Putamen (tissue), 1 donor: ENCODE data around the gene TLL2.

Experiments used
- DNase-seq: peaks from one replicate; pipeline ENCODE4 v3.0.0-alpha.2; 2016; ENCODE audit warnings: low spot score

TLL2 gene

DNA sequence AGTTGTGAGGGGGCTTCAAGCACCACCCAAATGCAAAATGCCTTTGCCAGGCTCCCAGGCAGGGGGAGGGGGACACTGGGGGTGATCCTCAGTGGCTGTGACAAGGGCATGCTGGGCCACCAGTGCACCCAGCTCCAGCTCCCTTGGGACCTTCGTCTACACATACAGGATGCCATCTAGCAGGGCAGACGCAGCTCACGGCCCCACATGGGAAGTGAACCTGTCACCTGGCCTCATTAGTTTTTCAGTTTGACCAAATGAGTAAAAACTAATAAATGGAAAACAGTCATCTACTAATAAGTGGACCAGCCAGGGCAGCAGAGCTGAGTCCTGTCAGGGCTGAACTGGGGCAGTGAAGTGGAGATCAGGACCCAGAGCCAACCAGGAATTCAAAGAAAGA is 50.2 kb downstream of the TLL2 start:
- DNase-seq, result no peak

DNA sequence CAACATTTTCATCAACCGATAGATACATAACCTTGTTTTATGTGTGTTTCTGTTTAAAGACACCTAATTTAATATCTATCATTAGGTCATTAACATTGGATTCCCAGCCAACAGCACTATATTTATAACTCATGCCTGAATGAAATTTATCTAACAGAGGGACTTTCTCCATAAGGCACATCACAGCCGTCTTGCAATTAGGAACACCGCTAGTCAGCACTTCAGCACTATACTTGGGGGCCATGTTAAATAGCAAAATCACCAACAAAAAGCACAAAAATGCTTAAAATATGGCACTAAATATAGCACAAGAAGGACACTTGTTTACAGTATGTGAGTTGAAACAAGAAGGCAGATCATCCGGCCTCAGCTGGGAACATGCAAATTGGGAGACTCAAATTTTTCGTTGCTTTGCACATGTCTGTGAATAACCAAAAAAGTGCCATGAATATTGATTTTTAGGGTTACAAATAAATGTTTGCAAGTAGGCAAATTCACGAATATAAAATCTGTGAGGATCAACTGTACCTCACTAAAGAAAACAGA is 51.0 kb downstream of the TLL2 start:
- DNase-seq, result no peak

DNA sequence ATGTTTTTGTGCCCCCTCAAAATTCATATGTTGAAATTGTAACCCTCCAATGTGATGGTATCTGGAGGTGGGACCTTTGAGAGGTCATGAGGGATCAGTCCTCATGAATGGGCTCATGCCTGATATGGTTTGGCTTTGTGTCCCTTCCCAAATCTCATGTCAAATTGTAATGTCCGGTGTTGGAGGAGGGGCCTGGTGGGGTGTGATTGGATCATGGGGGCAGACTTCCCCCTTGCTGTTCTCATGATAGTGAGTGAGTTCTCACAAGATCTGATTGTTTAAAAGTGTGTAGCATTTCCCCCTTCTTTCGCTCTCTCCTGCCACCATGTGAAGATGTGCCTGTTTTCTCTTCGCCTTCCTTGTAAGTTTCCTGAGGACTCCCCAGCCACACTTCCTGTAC is 53.4 kb downstream of the TLL2 start:
- no peak for DNase-seq

DNA sequence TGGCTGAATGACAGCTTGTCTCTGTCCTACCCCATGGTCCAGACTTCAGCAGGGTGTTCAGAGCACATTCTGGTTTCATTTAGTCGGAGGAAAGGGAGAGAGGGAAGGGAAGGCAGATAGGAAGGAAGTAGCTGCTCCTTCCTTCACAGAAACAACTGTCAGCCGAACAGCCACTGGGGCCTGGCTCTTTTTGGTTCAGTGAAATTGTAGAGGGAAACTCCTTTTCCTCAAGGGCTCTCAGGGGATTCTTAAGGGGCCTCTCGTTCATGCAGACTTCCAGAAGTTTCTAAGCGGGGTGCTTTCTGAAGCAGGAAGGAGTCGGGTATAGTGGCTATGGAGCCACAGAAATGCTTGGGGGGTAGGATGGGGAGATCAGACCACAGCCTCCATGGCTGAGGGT is 56.4 kb downstream of the TLL2 start:
- DNase-seq, result no peak

DNA sequence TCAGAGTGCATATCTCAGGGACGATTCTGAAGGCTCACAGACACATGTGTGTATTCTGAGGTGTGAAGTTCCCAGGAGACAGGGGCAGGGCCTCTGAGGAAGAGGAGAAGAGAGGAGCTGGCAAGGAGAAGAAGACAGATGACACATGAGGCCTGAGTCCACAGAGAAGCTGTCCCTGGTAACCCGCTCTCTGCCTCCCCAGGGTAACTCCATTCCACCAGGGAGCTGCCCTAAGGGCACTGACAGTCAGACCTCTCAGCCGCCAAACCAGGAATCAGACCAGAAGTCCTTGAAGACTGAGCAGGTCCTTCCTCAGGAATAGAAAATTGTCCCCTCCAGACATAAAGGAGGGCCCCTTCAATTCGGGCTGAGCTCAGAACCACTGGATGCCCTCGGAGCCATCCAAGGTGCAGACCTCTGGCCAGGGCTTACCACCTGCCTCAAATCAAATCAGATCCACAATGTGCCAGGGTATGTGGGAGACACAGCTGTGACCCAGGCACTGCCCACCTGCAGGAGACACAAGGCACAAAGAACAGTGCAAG is 57.4 kb downstream of the TLL2 start:
- no peak for DNase-seq

DNA sequence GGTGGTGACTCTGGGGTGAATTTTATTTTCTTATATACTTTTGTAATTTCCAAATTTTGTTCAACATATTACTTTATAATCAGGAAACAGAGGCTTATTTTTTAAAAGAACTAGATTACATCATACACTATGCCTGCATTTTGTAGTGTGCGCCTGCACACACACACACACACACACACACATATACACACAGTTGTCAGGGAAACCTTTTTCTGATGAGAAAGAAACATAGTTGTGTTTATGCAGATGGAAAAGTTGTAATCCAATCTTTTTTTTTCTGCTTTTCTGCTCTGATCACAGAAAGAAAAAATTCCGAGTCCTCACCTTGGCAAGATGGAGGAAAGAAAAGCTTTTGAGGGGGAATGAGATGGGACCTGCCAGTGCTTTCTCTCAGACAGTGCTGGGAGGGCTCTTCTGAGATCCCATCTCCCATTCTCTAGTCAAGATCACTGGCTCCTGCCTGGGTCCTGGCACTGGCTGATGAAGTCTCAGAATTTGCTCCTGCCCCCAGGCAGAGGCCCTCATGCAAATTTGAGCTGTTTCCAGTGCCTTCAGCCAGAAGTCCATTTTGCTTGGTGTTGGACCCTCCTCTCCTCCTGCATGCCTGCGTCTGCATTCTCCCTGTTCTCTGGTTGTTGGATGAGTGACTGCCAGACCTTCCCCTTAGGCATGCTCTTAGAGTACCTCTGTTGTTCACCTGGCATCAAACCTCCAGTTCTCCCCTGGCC is 59.7 kb downstream of the TLL2 start:
- DNase-seq, result no peak

DNA sequence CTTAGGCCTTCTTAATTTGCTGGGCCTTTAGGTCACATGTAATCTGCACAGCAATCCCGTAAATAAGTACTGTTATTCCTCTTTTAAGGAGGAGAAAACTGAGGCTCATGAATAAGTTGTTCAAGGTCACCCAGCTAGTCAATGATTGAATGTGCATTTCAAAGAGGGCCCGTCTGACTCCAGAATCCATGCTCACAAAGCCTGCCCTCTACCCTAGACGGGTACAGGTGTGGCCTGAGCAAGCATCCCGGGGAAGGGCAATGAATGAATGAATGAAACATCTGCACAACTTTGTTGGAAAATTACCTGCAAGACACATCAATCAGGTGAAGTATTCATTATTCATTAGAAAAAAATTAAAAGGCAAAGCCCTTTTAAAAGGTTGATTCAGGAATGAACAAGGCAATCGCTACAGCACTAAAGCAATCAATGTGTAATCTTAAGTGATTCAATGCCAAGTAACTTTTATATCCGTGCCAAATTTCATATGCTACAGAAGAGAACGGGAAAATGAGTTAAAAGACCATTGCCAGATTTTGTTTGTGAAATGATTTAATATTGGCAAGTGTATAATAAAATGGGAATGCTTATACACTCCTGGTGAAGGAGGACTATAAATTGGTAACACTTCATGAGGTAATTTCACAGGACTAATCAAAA is 61.1 kb downstream of the TLL2 start:
- no peak for DNase-seq

DNA sequence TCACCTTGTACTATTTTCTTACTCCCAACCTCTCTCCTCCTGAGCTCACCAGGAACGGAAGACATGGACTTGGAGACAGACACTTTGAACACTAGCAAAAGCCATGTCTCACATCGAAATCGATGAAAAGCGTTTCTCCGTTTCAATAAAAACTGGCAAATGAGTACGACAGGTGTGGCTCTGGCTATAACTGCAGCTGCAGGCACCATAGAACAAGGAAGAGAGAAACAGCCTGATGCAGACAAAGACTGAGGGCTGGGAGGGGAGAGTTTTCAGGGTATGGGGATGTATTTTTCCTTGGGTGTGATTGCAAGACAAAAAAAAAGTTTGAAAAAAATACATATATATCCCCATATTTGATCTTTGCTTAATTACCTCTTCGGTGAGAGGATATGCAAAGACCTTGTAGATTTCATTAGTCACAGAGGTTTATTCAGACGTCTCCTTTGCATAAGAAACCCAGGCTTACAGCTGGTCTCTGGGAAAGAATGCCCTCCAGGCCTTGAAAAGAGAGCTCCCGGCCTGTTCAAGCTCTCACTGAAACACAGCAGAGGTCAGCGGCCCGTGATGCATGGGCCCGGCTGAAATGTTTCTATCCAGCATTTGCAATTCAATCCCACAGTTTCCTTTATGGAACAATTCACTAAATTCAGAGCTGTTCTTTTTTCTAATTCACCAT is 63.1 kb downstream of the TLL2 start:
- DNase-seq, result no peak

DNA sequence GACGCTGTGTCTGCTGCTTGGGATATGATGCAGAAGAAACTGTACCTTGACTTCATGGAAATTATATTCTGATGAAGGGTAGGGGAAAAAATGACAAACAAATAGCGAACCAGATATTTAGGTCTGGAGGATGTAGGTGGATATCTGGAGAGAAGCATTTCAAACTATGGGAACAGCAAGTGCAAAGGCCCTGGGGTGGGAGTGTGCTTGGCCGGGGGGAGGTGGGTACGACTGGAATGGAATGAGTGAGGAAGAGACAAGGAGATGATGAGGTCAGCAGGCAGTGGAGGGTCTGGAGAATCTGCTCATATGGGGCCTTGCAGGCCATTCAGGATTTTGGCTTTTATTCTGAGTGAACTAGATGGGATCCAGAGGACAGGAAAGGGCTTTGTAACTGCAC is 65.2 kb downstream of the TLL2 start:
- DNase-seq, result no peak

DNA sequence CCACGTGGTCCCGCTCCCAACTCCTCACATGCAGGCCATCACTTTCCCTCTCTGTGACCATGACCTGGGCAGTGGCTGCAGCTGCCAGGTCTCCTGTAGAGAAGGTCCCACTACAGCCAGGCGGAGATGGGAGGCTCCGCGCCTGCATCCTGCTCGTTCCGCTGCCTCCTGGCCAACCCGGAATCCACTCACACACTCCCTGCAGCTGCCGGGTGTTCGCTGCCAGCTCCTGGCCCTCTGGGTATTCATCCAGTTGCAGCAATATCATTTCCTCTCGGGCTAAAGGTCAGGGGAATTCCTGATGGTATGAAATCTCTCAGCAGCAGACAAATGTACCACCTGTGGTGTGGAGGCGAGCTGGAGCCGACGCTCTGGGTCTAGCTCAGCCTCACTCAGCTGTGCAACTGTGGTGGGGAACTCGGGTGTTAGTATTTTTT is 65.7 kb downstream of the TLL2 start:
- no peak for DNase-seq

DNA sequence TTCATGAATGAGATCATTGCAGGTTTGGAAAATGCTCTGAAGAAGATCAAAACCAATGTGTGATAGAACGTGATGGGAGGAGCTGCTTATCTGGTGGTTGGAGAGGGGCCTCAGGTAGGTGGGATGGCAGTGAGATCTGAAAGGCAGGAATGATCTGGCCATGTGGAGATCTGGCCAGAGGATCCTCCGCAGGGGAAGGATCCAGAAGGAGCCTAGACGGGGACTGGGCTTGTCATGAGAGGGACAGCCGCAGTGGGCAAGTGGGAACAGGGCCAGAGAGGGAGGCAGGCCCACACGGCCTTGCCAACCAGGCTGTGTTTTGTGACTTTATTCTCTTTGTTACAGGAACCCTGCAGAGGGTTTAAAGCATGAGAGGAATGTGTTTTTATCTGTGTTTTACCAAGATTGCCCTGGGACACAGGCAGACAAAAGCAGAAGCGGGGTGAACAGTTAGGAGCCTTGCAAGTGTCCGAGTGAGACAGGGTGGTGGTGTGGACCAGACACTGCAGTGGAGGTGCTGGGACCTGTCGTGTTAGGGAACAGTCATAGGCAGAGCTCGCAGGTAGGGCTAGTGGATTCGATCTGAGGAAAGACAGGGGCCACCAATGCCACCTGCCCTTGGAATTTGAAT is 66.6 kb downstream of the TLL2 start:
- no peak for DNase-seq

DNA sequence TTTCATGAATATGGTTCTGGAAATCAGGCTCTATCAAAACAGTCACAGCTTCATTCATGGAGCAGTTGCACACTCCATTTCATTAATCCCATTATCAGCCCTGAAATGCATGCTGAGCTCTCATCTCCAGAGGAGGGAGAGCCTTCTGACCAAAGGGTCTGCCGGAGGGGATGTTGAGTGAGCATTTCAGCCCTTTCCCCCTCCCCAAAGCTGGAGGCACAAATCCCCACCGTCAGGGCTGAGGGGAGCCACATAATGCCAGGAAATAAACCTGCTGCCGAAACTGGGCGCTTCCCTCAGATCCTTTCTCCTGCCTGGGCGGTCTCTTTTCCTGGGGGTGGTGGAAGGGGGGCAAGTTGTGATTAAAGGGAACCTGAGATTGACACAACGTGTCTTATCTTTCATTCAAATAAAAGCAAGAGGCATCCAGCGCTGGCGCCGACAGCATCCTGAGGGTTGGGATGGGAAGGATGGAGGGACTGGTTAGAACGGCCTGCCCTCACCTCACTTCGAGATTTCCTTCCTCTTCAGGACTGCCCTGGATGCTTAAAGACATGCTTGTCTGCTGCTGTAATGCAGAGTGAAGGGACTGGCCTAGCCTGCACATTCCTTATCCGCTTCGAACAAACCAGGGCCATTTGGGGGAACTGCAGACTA is 71.6 kb downstream of the TLL2 start:
- DNase-seq, result no peak

DNA sequence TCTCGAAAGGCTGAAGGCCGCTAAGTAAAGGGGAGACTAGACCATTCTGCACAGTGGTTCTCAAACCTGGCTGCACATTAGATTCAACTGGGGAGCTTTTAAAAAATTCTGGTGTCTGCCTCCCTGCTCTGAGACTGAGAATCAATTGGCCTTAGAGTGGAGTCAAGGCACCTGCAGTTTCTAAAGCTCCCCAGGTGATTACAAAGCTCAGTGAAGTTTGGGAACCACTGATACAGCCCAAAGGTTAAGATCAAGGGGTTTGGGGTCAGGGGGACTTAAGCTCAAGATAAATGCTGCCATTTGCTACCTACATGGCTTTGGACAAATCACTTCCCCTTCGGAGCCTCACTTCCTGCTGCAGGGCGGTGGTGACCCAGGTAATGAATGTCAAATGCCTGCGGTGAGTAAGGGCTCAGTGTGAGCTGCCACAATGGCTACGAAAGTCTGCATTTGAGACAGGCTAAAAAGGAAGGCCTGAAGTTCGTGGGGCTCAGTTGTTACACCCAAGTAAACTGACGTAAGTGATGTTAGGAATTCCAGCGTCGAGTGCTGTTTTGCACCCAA is 72.3 kb downstream of the TLL2 start:
- DNase-seq, result no peak

DNA sequence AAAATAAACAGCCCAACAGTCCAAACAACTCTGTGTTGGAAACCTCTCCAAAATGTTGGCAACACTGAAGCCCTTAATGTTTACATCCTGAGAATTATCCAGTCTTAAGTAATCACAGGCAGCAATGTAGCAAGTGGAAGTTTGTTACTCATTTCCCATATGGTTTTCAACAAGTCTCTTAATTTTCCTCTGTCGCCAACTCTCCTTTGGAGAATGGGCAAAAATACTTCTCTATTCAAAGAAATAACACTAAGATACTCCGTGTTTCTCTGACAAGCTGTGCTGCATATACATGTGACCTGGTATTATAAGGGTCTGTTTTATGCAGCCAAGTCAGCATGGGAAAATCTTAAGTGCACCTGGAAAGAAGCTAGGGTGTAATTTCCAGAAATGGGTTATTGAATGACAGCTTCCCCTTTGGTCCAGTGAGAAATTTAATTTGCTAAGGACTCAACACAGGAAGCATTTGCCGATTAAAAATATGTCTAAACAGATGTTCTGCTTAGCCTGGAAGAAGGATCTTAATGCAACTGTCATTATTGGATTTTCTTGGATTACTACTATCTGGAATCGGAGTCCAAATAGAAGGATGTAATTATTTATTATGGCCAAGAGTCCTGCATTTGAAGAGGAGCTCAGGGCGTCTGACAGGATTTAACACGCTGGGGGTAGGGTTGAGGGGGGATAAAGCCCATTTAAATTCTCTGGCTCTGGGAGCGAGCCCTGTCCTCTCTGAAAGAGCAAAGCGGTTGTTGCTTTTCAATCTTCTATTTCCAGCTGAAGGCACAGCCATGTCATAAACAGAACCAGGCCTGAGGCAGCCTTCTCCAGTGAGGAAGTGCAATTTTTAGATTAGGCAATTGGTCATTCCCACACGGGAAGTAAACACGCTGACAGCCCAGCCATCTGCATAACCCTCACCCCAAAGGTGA is 73.1 kb downstream of the TLL2 start:
- DNase-seq, result no peak

DNA sequence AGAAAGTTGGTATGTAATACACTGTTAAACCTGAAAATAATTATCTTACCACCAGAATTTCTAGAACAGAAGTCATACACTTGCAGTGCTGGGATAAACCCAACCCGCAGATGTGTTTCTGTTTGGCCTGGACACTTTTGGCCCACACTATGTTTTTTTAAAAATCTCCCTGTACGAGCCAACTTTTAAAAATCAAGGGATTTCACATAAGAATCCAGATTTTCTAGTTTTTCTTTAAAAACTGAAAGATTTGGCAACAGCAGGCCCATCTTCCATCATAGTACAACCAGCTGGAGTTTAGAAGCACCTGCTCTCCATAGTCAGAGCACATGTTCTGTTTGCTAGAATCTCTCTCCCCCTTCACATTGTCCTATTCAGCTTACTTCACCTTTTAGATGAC is 74.0 kb downstream of the TLL2 start:
- DNase-seq, result no peak

DNA sequence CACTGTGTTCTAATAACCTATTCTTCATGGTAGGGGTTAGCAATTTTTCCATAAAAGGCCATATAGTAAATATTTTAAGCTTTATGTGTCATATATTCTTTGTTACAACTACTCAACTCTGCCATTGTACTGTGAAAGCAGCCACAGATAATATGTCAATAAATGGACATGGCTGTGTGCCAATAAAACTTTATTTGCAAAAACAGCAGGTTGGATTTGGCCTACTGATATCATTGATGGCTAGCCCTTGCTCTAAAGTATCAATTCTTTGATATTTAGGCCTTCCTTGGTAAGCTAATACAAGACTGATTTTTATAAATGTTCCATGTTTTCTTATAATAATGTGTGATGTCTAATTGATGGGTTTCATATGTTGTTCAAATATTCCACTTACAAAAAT is 77.7 kb downstream of the TLL2 start:
- no peak for DNase-seq

DNA sequence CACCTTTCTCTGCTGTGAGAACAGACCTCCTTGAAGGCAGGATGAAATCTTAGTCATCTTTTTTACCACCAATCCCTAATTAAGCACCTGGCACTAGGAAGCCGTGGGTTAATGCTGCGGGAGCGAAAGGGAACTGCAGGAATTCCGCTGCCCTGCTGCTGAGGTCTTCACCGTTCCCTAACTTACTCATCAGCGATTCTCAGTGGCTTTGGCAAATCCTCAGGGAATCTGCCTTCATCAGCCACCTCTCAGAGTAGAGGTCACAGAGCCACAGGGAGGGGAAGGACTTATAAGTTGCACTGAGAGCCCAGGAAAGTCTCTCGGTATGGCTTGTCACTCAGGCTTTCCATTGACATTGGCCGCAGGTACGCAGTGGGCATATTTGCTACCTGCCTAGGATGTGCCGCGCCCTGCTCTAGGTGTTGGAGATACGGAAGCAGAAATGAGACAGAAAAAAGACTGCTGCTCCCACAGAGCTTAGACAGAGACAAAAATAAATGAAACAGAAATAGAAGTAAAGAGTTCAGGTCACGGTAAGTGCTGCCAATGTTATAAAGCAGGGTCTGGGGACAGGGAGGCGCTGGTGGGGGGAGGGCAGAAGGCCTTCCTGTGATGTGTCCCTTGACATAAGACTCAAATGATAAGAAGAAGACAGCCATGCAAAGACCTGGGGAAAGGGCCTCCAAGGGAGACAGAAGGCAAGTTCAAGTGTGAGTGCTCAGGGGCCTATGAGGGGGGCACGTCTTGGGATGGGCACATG is 82.3 kb downstream of the TLL2 start:
- no peak for DNase-seq

DNA sequence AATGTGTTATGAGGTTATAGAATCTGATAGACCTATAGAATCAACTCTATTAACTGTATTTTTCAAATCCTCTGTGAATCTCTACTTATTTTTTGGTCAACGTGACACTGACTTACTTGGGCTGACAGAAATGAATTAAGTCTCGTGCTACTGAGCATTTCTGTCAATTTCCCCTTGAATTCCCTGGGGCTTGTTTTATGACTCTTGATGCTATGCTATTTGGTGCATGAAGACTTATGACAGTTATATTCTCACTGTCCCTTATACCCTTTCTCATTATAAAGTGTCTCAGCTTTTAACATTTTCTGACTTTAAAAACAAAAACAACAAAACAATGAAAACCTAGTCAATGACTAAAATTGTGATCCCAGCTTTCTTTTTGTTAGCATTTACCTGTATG is 86.4 kb downstream of the TLL2 start:
- no peak for DNase-seq

DNA sequence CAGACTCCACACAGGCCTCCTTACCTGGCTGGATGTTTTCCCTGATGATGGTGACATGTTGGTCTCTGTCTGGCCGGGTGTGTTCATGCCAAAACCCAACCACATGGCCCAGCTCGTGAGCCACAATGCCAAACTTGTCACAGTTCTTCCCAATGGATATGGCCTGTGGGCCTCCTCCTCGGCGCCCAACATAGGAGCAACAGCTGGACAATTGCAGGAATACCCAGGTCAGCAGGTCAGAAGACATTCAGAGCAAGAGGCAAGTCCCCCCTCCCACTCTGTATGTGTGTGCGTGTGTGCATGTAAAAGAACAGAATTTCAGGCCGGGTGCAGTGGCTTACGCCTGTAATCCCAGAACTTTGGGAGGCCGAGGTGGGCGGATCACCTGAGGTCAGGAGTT is 91.2 kb downstream of the TLL2 start:
- DNase-seq, result no peak

DNA sequence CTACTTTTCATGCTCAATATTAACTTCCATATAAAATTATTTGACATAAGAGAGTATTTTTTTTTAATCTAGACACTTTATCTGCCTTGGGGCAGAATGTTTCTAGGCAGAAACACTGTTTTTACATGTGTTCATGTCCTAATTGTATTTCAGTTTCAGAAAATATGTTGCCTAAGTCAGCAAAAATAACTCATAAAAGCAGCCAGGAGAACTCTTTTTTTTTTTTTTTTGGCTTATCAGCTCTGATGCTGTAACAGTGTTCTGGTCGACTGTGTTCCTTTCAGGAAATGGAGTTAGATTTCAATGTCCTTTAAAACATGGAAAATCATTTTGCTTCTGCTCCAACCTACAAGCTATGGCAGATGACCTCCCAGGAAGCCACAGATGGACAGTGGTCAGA is 91.7 kb downstream of the TLL2 start:
- no peak for DNase-seq
